Mesenchymal stem cell (in vitro differentiated cells and primary cell): ENCODE data around the gene PHF11.

Source experiments
- DNase-seq: peaks from one replicate; pipeline ENCODE4 v3.0.0-alpha.2; 2013
- H2AFZ ChIP-seq: one replicate; pipeline ENCODE4 v1.6.1; 2013; ENCODE audit warnings: low read depth, mild to moderate bottlenecking, control low read depth, inconsistent platforms, low read length, moderate library complexity
- H2AK5ac ChIP-seq: 2 replicates; pipeline ENCODE4 v1.6.1; 2013; ENCODE audit warnings: low read length, moderate library complexity, mild to moderate bottlenecking, inconsistent platforms; ENCODE audit not compliant: severe bottlenecking
- H2BK120ac ChIP-seq: one replicate; pipeline ENCODE4 v1.6.1; 2013; ENCODE audit warnings: low read depth, mild to moderate bottlenecking, inconsistent platforms, low read length, moderate library complexity
- H2BK12ac ChIP-seq, 2 experiments: one replicate each; pipeline ENCODE4 v1.6.1; 2013; ENCODE audit warnings: inconsistent platforms in 2 of 2, low read length in 2 of 2, mild to moderate bottlenecking in 2 of 2, moderate library complexity in 2 of 2, control low read depth in 1 of 2
- H2BK15ac ChIP-seq: one replicate; pipeline ENCODE4 v1.6.1; 2013; ENCODE audit warnings: mild to moderate bottlenecking, low read depth, inconsistent platforms; ENCODE audit not compliant: poor library complexity, severe bottlenecking
- H2BK5ac ChIP-seq: 2 replicates; pipeline ENCODE4 v1.6.1; 2013; ENCODE audit warnings: low read depth, mild to moderate bottlenecking, low read length, control low read depth, inconsistent platforms; ENCODE audit not compliant: poor library complexity, severe bottlenecking
- H3K14ac ChIP-seq, 2 experiments: one replicate each; pipeline ENCODE4 v1.6.1; 2013; ENCODE audit warnings: inconsistent platforms in 2 of 2, low read length in 2 of 2, control low read depth in 1 of 2, mild to moderate bottlenecking in 1 of 2, moderate library complexity in 1 of 2
- H3K18ac ChIP-seq, 2 experiments: one replicate each; pipeline ENCODE4 v1.6.1; 2013; ENCODE audit warnings: inconsistent platforms in 2 of 2, low read length in 2 of 2, control low read depth in 1 of 2, low read depth in 1 of 2, mild to moderate bottlenecking in 1 of 2
- H3K23ac ChIP-seq, 2 experiments: one replicate each; pipeline ENCODE4 v1.6.1; 2013; ENCODE audit warnings: inconsistent platforms in 2 of 2, low read length in 2 of 2, mild to moderate bottlenecking in 2 of 2, moderate library complexity in 2 of 2, control low read depth in 1 of 2
- H3K27ac ChIP-seq: 2 replicates; pipeline ENCODE4 v1.5.1; 2013; ENCODE audit warnings: mild to moderate bottlenecking, moderate library complexity, low read length, control low read depth, inconsistent platforms; ENCODE audit not compliant: poor library complexity, severe bottlenecking
- H3K27me3 ChIP-seq, 2 experiments: 2 replicates each; pipeline versions ENCODE4 v1.6.1 to v1.7.0; 2013; ENCODE audit warnings: low read length in 2 of 2, mild to moderate bottlenecking in 2 of 2, moderate library complexity in 2 of 2, control low read depth in 1 of 2, inconsistent platforms in 1 of 2; ENCODE audit not compliant: control insufficient read depth in 1 of 2, insufficient read depth in 1 of 2
- H3K36me3 ChIP-seq, 2 experiments: 2 replicates each; pipeline versions ENCODE4 v1.6.1 to v1.7.0; 2013; ENCODE audit warnings: low read length in 2 of 2, control low read depth in 1 of 2, inconsistent platforms in 1 of 2, low read depth in 1 of 2, mild to moderate bottlenecking in 1 of 2; ENCODE audit not compliant: insufficient read depth in 2 of 2, control insufficient read depth in 1 of 2
- H3K4ac ChIP-seq, 2 experiments: one replicate each; pipeline ENCODE4 v1.6.1; 2013; ENCODE audit warnings: inconsistent platforms in 2 of 2, low read length in 2 of 2, mild to moderate bottlenecking in 2 of 2, moderate library complexity in 2 of 2, control low read depth in 1 of 2, low read depth in 1 of 2
- H3K4me1 ChIP-seq: 2 replicates; pipeline ENCODE4 v1.6.1; 2013; ENCODE audit warnings: low read depth, low read length, control low read depth; ENCODE audit not compliant: control insufficient read depth, insufficient read depth
- H3K4me2 ChIP-seq: 2 replicates; pipeline ENCODE4 v1.6.1; 2013; ENCODE audit warnings: low read length, mild to moderate bottlenecking, inconsistent platforms; ENCODE audit not compliant: poor library complexity, severe bottlenecking
- H3K4me3 ChIP-seq, 2 experiments: 2 replicates each; pipeline versions ENCODE4 v1.5.1 to v1.7.0; 2013; ENCODE audit warnings: low read length in 2 of 2, mild to moderate bottlenecking in 2 of 2, control low read depth in 1 of 2, low read depth in 1 of 2; ENCODE audit not compliant: insufficient read depth in 1 of 2
- H3K79me1 ChIP-seq: replicated peaks from 2 replicates; pipeline ENCODE4 v1.6.1; 2013; ENCODE audit warnings: mild to moderate bottlenecking, control low read depth, low read length, inconsistent platforms; ENCODE audit not compliant: poor library complexity, severe bottlenecking
- H3K9ac ChIP-seq: 2 replicates; pipeline ENCODE4 v1.7.0; 2013; ENCODE audit warnings: mild to moderate bottlenecking, low read length, moderate library complexity
- H3K9me3 ChIP-seq: 2 replicates; pipeline ENCODE4 v1.7.0; 2013; ENCODE audit warnings: mild to moderate bottlenecking, low read length; ENCODE audit not compliant: control insufficient read depth
- H4K8ac ChIP-seq: one replicate; pipeline ENCODE4 v1.6.1; 2013; ENCODE audit warnings: inconsistent platforms, mild to moderate bottlenecking, low read length, moderate library complexity
- H4K91ac ChIP-seq: one replicate; pipeline ENCODE4 v1.6.1; 2013; ENCODE audit warnings: mild to moderate bottlenecking, low read length, inconsistent platforms
- WGBS: methylation state at CpG from one replicate; pipeline ENCODE4 v1.1.7; 2013; ENCODE audit warnings: mixed read lengths; 5-methylcytosine and 5-hydroxymethylcytosine counted together

Gene PHF11

DNA sequence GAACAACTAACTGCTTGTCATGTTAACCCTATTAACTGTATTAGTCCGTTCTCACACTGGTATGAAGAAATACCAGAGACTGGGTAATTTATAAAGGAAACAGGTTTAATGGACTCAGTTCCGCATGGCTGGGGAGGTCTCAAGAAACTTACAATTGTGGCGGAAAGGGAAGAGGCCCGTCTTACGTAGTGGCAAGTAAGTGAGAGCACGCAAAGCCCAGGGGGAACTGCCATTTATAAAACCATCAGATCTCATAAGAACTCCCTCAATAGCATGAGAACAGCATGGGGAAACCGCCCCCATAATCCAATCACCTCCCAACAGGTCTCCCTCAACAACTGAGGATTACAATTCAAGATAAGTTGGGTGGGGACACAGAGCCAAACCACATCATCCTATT lies 34.7 kb downstream of the PHF11 start:
- H3K4ac ChIP-seq, result no peak overlapping the region
- peaks cover 8 to 72% of the 10 kb centered on the region in 2 experiments for H3K36me3 ChIP-seq
- no peaks in the 10 kb centered on the region for H3K9me3 ChIP-seq
- no peak overlapping the region for H4K8ac ChIP-seq
- 94% methylated on average over 6 of the region's 7 CpGs for WGBS
- H2BK120ac ChIP-seq, result no peak overlapping the region
- no peak overlapping the region for H2BK12ac ChIP-seq
- H3K4me3 ChIP-seq, result no peak overlapping the region
- no peak overlapping the region for H2AFZ ChIP-seq
- no peak overlapping the region for H3K4me2 ChIP-seq
- H4K91ac ChIP-seq, result no peak overlapping the region
- H3K4me1 ChIP-seq, result no peaks in the 10 kb centered on the region
- no peak overlapping the region for H2BK15ac ChIP-seq
- no peaks in the 10 kb centered on the region for H3K27me3 ChIP-seq
- DNase-seq, result no peak
- no peak overlapping the region for H3K14ac ChIP-seq
- no peak overlapping the region for H3K9ac ChIP-seq
- H3K27ac ChIP-seq, result no peak overlapping the region
- no peak overlapping the region for H2AK5ac ChIP-seq
- no peak overlapping the region for H3K18ac ChIP-seq
- H2BK5ac ChIP-seq, result no peak overlapping the region
- no peak overlapping the region for H3K23ac ChIP-seq
- peaks cover 7% of the 10 kb centered on the region for H3K79me1 ChIP-seq

DNA sequence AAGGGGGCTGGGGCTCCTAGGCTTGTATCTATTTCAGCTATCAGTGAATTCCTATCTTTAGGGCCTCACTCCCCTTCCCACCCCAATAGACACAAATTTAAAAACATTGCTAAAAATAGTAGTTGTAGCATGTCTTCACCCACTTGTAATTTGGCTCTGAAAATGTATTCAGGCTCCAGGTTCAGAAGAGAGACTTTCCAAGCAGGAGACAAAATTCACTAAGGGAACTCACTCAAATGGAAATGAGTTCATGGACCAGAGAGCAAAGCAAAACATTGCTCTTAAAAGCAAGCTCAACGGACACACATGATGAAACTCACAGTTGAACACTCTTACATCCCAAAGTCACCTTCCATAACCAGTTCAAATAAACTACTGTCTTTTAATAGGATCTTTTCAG lies 36.8 kb downstream of the PHF11 start:
- no peak overlapping the region for H3K9ac ChIP-seq
- no peak for DNase-seq
- no peak overlapping the region for H3K18ac ChIP-seq
- no peak overlapping the region for H2AFZ ChIP-seq
- no peak overlapping the region for H2AK5ac ChIP-seq
- H2BK5ac ChIP-seq, result no peak overlapping the region
- no peak overlapping the region for H3K4me3 ChIP-seq
- peaks cover 4 to 67% of the 10 kb centered on the region in 2 experiments for H3K36me3 ChIP-seq
- 100% methylated on average over 1 of the region's 1 CpG for WGBS
- H4K8ac ChIP-seq, result no peak overlapping the region
- no peaks in the 10 kb centered on the region for H3K4me1 ChIP-seq
- no peak overlapping the region for H2BK12ac ChIP-seq
- no peak overlapping the region for H3K14ac ChIP-seq
- H3K23ac ChIP-seq, result no peak overlapping the region
- H3K27ac ChIP-seq, result no peak overlapping the region
- H4K91ac ChIP-seq, result no peak overlapping the region
- H3K4ac ChIP-seq, result no peak overlapping the region
- no peak overlapping the region for H2BK15ac ChIP-seq
- no peak overlapping the region for H2BK120ac ChIP-seq
- no peak overlapping the region for H3K4me2 ChIP-seq
- H3K79me1 ChIP-seq, result peaks cover 6% of the 10 kb centered on the region
- no peaks in the 10 kb centered on the region for H3K9me3 ChIP-seq
- no peaks in the 10 kb centered on the region for H3K27me3 ChIP-seq

DNA sequence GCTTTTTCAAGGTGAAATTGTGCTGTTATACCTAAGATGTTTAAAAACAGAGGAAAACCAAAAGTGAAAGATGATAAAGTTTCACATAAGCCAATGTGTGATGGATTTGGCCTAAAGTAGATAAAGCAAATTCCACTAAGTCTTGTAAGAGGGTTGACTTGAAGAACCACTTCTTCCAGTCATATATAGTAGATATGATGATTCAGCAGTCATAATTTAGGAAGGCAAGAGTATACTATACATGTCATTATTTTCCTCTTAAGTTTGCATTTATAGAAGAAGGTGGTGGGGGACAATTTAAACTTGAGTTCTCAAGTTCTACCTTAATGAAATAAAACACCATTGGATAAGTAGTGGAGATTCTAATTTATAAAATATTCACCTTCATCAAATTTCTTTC lies 37.3 kb downstream of the PHF11 start:
- H2BK12ac ChIP-seq, result no peak overlapping the region
- H3K4me1 ChIP-seq, result no peaks in the 10 kb centered on the region
- no peak overlapping the region for H3K23ac ChIP-seq
- no peak for DNase-seq
- H3K79me1 ChIP-seq, result peaks cover 6% of the 10 kb centered on the region
- no peak overlapping the region for H3K9ac ChIP-seq
- no peak overlapping the region for H3K4ac ChIP-seq
- H2BK120ac ChIP-seq, result no peak overlapping the region
- no peaks in the 10 kb centered on the region for H3K27me3 ChIP-seq
- no peak overlapping the region for H3K18ac ChIP-seq
- no peak overlapping the region for H2BK5ac ChIP-seq
- no peaks in the 10 kb centered on the region for H3K9me3 ChIP-seq
- H3K4me2 ChIP-seq, result no peak overlapping the region
- H3K14ac ChIP-seq, result no peak overlapping the region
- H2AFZ ChIP-seq, result no peak overlapping the region
- H2BK15ac ChIP-seq, result no peak overlapping the region
- no peak overlapping the region for H3K4me3 ChIP-seq
- H4K8ac ChIP-seq, result no peak overlapping the region
- H4K91ac ChIP-seq, result no peak overlapping the region
- H2AK5ac ChIP-seq, result no peak overlapping the region
- H3K36me3 ChIP-seq, result peaks cover 4 to 68% of the 10 kb centered on the region in 2 experiments
- H3K27ac ChIP-seq, result no peak overlapping the region

DNA sequence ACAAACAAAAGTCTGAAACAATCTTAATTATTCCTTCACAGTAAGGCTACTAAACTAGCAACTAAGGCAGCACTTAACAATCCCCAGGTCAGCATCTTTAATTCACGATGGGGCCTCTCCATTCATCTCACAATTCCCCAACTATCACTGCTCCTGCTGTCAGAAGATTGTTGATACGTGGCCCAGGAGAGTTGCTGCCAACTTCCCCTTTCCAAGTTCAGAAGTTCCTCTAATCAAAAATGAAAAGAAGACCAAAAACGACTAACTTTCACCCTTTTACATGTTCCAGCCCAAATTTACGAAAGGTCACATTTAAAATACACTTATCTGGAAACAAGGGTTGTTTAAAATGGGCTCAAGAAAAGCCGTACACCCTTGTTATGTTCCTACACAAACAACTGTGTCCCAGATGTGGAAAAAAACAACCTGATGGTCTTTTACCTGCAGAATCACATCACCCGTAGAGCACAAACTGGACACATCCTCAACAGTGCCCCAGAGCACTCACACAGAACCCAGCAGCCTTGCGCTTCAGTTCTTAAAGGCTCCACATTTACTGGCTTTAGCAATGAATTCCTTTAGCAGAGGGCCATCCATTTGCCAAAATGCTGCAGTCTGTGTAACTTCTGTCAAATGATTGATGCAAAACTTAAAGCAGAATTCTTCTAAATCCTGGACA lies 38.0 kb downstream of the PHF11 start:
- Histone ChIP-seq H3K9ac (no peak overlapping the region), H3K4ac (no peak overlapping the region), H4K8ac (no peak overlapping the region), H3K23ac (no peak overlapping the region), H3K36me3 (peaks cover 4 to 68% of the 10 kb centered on the region in 2 experiments), H2BK12ac (no peak overlapping the region), H2BK5ac (no peak overlapping the region), H3K4me1 (no peaks in the 10 kb centered on the region), H3K14ac (no peak overlapping the region), H2AFZ (no peak overlapping the region), H3K9me3 (no peaks in the 10 kb centered on the region), H3K79me1 (peaks cover 6% of the 10 kb centered on the region), H3K4me2 (no peak overlapping the region), H3K27ac (no peak overlapping the region), H2AK5ac (no peak overlapping the region), H3K4me3 (no peak overlapping the region), H3K18ac (no peak overlapping the region), H2BK15ac (no peak overlapping the region), H2BK120ac (no peak overlapping the region), H3K27me3 (no peaks in the 10 kb centered on the region), H4K91ac (no peak overlapping the region)
- no peak for DNase-seq
- WGBS, result 87% methylated on average over 7 of the region's 7 CpGs
